WTC11 (cell line): ENCODE results near the gene INHBC. TPM values are rescaled to one million over a fixed set of nuclear protein-coding genes. Genes with fewer than 3 reads are reported as not detected.

ENCODE experiments used
- ATAC-seq: fragments of 200-7000 bp; cut with Tn5 transposase; 2 replicates; pipeline ENCODE4 v1.10.0; 2021; ENCODE audit warnings: mild to moderate bottlenecking, moderate library complexity
- CTCF ChIA-PET: fragments of 300-600 bp; sonication (Branson Sonifier 250); formaldehyde crosslinking; loops from one replicate; lab custom pipeline; 2021; ENCODE audit warnings: antibody characterized with exemption; lab: Charles Lee
- POLR2A ChIA-PET: fragments of 350-600 bp; sonication (Branson Sonifier 250); formaldehyde crosslinking; loops from one replicate; lab custom pipeline; 2021; ENCODE audit warnings: antibody characterized with exemption; lab: Charles Lee
- DNase-seq: peaks from one replicate; pipeline ENCODE4 v3.0.0; 2021; ENCODE audit warnings: low spot score
- H3K27ac Mint-ChIP-seq: 2 replicates; pipeline ENCODE4 v1.8.0; 2021; ENCODE audit warnings: mixed read lengths
- H3K27me3 Mint-ChIP-seq: 2 replicates; pipeline ENCODE4 v1.8.0; 2021; ENCODE audit warnings: low read depth, mild to moderate bottlenecking, moderate library complexity, mixed read lengths
- H3K36me3 Mint-ChIP-seq: 2 replicates; pipeline ENCODE4 v1.8.0; 2021; ENCODE audit warnings: mixed read lengths
- H3K4me1 Mint-ChIP-seq: 2 replicates; pipeline ENCODE4 v1.8.0; 2022; ENCODE audit warnings: mixed read lengths
- H3K4me3 Mint-ChIP-seq: 2 replicates; pipeline ENCODE4 v1.8.0; 2021; ENCODE audit warnings: mild to moderate bottlenecking, moderate library complexity, mixed read lengths
- H3K9me3 Mint-ChIP-seq: 2 replicates; pipeline ENCODE4 v1.8.0; 2021; ENCODE audit warnings: mixed read lengths
- CBFB ChIP-seq: sonication (generic); formaldehyde crosslinking; IDR thresholded peaks from 2 replicates; pipeline ENCODE4 v1.8.1; 2022; ENCODE audit warnings: mild to moderate bottlenecking, low read depth, missing genetic modification reagents
- ELF4 ChIP-seq: sonication (generic); formaldehyde crosslinking; IDR thresholded peaks from 2 replicates; pipeline ENCODE4 v1.8.1; 2022; ENCODE audit warnings: low read depth, mild to moderate bottlenecking, moderate library complexity, missing genetic modification reagents
- EMX1 ChIP-seq: fragments of 250-450 bp; sonication (Bioruptor Pico); IDR thresholded peaks from 2 replicates; pipeline ENCODE4 v1.8.0; 2021; ENCODE audit warnings: mild to moderate bottlenecking
- FOXP1 ChIP-seq: sonication (generic); formaldehyde crosslinking; IDR thresholded peaks from 2 replicates; pipeline ENCODE4 v1.8.0; 2022; ENCODE audit warnings: missing genetic modification reagents, mild to moderate bottlenecking, moderate library complexity, borderline replicate concordance
- MXD4 ChIP-seq: fragments of 250-450 bp; sonication (Bioruptor Pico); IDR thresholded peaks from 2 replicates; pipeline ENCODE4 v1.8.0; 2021; ENCODE audit warnings: mild to moderate bottlenecking, moderate library complexity, borderline replicate concordance
- SMAD3 ChIP-seq: sonication (generic); formaldehyde crosslinking; IDR thresholded peaks from 2 replicates; pipeline ENCODE4 v1.8.0; 2022; ENCODE audit warnings: missing genetic modification reagents, mild to moderate bottlenecking, borderline replicate concordance
- SP1 ChIP-seq: sonication (generic); formaldehyde crosslinking; conservative IDR thresholded peaks from 2 replicates; pipeline ENCODE4 v1.8.1; 2022; ENCODE audit warnings: missing genetic modification reagents
- TCF7 ChIP-seq: sonication (generic); formaldehyde crosslinking; IDR thresholded peaks from 2 replicates; pipeline ENCODE4 v1.8.0; 2022; ENCODE audit warnings: mild to moderate bottlenecking, low read depth, missing genetic modification reagents, moderate library complexity
- ZNF121 ChIP-seq: sonication (generic); formaldehyde crosslinking; IDR thresholded peaks from 2 replicates; pipeline ENCODE4 v1.8.0; 2023; ENCODE audit warnings: missing genetic modification reagents
- ZNF232 ChIP-seq: sonication (generic); formaldehyde crosslinking; IDR thresholded peaks from 2 replicates; pipeline ENCODE4 v1.8.0; 2022; ENCODE audit warnings: mild to moderate bottlenecking, missing genetic modification reagents
- ZNF263 ChIP-seq: sonication (generic); formaldehyde crosslinking; IDR thresholded peaks from 2 replicates; pipeline ENCODE4 v1.8.1; 2022; ENCODE audit warnings: low read depth, mild to moderate bottlenecking, moderate library complexity, missing genetic modification reagents
- total RNA-seq: library from RNA; stranded (reverse); gene quantifications from 3 replicates; pipeline ENCODE4 v1.2.3, GENCODE V29; 2021
- TF ChIP-seq, protein P1 (sequence below): fragments of 250-450 bp; sonication (Bioruptor Pico); IDR thresholded peaks from 2 replicates; pipeline ENCODE4 v1.8.0; 2021; ENCODE audit warnings: mild to moderate bottlenecking
- TF ChIP-seq, protein P2 (sequence below): sonication (generic); formaldehyde crosslinking; IDR thresholded peaks from 2 replicates; pipeline ENCODE4 v1.8.1; 2022; ENCODE audit warnings: low read depth, mild to moderate bottlenecking, moderate library complexity, missing genetic modification reagents, borderline replicate concordance
- TF ChIP-seq, protein P3 (sequence below): sonication (generic); formaldehyde crosslinking; IDR thresholded peaks from 2 replicates; pipeline ENCODE4 v1.8.1; 2022; ENCODE audit warnings: missing genetic modification reagents, borderline replicate concordance
- TF ChIP-seq, protein P4 (sequence below): sonication (generic); formaldehyde crosslinking; conservative IDR thresholded peaks from 2 replicates; pipeline ENCODE4 v1.8.1; 2023; ENCODE audit warnings: mild to moderate bottlenecking, low read depth, missing genetic modification reagents, moderate library complexity
- TF ChIP-seq, protein P5 (sequence below): sonication (generic); formaldehyde crosslinking; IDR thresholded peaks from 2 replicates; pipeline ENCODE4 v1.8.1; 2023; ENCODE audit warnings: mild to moderate bottlenecking, missing genetic modification reagents, moderate library complexity
- TF ChIP-seq, protein P6 (sequence below): sonication (generic); formaldehyde crosslinking; IDR thresholded peaks from 2 replicates; pipeline ENCODE4 v1.8.0; 2022; ENCODE audit warnings: mild to moderate bottlenecking, missing genetic modification reagents

Gene INHBC
- total RNA-seq, 1 experiment from 2014 or later, result 0.20 TPM

DNA sequence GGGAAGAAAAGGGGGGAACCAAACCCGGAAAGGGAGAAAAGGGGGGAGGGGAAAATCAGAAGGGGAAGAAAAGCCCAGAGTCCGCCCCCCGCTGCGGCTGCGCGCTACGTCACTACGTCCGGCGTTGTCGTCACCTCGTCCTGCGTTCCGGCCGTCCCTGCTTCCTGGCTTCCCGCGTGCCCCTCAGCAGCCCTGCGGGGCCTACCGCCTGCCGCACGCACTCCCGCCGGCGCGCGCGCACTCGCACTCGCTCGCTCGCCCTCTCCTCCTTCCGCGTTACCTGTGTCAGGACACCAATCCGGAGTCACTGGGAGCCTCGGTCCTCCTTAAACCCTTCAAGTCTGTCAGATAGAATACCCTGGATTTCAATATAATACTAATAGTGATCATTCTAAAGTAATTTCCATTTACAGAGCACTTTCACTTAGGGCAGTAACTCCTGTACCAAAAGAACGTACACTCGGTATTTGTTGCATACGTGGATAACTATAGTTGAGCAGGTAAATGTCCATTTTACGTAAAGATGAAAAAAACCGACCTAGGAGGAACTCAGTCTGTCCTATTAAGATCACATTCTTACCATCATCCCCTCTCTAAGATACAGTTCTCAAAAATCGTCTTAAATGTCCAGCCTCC is 3.5 kb upstream of the INHBC start, which contains the start of gene R3HDM2 (continued):
- TF ChIP-seq, protein P1, sequence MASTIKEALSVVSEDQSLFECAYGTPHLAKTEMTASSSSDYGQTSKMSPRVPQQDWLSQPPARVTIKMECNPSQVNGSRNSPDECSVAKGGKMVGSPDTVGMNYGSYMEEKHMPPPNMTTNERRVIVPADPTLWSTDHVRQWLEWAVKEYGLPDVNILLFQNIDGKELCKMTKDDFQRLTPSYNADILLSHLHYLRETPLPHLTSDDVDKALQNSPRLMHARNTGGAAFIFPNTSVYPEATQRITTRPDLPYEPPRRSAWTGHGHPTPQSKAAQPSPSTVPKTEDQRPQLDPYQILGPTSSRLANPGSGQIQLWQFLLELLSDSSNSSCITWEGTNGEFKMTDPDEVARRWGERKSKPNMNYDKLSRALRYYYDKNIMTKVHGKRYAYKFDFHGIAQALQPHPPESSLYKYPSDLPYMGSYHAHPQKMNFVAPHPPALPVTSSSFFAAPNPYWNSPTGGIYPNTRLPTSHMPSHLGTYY (CRISPR knock-in tag), result no peak
- TF ChIP-seq ELF4 (CRISPR knock-in tag), result no peak
- no peak for TF ChIP-seq ZNF121 (CRISPR knock-in tag)
- TF ChIP-seq FOXP1 (CRISPR knock-in tag), result peak; percentile 57; the same call in 1 of the 2 replicates
- TF ChIP-seq, protein P2, sequence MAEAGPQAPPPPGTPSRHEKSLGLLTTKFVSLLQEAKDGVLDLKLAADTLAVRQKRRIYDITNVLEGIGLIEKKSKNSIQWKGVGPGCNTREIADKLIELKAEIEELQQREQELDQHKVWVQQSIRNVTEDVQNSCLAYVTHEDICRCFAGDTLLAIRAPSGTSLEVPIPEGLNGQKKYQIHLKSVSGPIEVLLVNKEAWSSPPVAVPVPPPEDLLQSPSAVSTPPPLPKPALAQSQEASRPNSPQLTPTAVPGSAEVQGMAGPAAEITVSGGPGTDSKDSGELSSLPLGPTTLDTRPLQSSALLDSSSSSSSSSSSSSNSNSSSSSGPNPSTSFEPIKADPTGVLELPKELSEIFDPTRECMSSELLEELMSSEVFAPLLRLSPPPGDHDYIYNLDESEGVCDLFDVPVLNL (CRISPR knock-in tag), result no peak
- TF ChIP-seq, protein P3, sequence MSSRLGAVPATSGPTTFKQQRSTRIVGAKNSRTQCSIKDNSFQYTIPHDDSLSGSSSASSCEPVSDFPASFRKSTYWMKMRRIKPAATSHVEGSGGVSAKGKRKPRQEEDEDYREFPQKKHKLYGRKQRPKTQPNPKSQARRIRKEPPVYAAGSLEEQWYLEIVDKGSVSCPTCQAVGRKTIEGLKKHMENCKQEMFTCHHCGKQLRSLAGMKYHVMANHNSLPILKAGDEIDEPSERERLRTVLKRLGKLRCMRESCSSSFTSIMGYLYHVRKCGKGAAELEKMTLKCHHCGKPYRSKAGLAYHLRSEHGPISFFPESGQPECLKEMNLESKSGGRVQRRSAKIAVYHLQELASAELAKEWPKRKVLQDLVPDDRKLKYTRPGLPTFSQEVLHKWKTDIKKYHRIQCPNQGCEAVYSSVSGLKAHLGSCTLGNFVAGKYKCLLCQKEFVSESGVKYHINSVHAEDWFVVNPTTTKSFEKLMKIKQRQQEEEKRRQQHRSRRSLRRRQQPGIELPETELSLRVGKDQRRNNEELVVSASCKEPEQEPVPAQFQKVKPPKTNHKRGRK (CRISPR knock-in tag), result no peak
- TF ChIP-seq SP1, result peak; percentile 76
- TF ChIP-seq, protein P4, sequence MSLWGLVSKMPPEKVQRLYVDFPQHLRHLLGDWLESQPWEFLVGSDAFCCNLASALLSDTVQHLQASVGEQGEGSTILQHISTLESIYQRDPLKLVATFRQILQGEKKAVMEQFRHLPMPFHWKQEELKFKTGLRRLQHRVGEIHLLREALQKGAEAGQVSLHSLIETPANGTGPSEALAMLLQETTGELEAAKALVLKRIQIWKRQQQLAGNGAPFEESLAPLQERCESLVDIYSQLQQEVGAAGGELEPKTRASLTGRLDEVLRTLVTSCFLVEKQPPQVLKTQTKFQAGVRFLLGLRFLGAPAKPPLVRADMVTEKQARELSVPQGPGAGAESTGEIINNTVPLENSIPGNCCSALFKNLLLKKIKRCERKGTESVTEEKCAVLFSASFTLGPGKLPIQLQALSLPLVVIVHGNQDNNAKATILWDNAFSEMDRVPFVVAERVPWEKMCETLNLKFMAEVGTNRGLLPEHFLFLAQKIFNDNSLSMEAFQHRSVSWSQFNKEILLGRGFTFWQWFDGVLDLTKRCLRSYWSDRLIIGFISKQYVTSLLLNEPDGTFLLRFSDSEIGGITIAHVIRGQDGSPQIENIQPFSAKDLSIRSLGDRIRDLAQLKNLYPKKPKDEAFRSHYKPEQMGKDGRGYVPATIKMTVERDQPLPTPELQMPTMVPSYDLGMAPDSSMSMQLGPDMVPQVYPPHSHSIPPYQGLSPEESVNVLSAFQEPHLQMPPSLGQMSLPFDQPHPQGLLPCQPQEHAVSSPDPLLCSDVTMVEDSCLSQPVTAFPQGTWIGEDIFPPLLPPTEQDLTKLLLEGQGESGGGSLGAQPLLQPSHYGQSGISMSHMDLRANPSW, result no peak
- TF ChIP-seq, protein P5, sequence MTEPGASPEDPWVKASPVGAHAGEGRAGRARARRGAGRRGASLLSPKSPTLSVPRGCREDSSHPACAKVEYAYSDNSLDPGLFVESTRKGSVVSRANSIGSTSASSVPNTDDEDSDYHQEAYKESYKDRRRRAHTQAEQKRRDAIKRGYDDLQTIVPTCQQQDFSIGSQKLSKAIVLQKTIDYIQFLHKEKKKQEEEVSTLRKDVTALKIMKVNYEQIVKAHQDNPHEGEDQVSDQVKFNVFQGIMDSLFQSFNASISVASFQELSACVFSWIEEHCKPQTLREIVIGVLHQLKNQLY, result no peak
- no peak for TF ChIP-seq MXD4 (CRISPR knock-in tag)
- TF ChIP-seq TCF7, result no peak
- TF ChIP-seq ZNF263, result no peak
- TF ChIP-seq EMX1 (CRISPR knock-in tag), result no peak
- TF ChIP-seq, protein P6, sequence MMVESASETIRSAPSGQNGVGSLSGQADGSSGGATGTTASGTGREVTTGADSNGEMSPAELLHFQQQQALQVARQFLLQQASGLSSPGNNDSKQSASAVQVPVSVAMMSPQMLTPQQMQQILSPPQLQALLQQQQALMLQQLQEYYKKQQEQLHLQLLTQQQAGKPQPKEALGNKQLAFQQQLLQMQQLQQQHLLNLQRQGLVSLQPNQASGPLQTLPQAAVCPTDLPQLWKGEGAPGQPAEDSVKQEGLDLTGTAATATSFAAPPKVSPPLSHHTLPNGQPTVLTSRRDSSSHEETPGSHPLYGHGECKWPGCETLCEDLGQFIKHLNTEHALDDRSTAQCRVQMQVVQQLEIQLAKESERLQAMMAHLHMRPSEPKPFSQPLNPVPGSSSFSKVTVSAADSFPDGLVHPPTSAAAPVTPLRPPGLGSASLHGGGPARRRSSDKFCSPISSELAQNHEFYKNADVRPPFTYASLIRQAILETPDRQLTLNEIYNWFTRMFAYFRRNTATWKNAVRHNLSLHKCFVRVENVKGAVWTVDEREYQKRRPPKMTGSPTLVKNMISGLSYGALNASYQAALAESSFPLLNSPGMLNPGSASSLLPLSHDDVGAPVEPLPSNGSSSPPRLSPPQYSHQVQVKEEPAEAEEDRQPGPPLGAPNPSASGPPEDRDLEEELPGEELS (CRISPR knock-in tag), result peak; percentile 83
- TF ChIP-seq SMAD3 (CRISPR knock-in tag), result no peak

DNA sequence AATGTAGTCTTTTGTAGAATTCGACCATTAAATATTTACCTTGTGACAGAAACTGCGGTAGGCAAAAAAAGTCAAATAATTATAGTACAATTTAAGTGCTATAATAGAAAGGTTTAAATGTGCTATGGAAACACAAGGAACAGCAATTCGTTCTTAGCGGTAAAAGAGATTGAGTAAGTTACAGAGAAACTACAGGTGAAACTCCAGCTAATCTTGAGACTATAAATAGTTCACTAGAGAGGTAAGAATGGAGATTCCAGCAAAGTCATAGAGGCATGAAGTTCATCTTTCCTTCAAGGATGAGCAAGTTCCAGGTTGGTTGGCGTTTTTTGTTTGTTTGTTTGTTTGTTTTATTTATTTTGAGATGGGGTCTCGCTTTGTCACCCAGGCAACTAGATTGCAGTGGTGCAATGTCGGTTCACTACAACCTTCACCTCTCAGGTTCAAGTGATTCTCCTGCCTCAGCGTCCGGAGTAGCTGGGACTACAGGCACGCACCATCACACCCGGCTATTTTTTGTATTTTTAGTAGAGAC is 2.9 kb upstream of the INHBC start:
- Mint-ChIP-seq H3K4me1 (peaks cover 25% of the 10 kb centered on the region), H3K27ac (peak overlapping the region; percentile 88), H3K36me3 (no peaks in the 10 kb centered on the region), H3K27me3 (no peaks in the 10 kb centered on the region; the same call in 1 of the 2 replicates), H3K9me3 (no peaks in the 10 kb centered on the region)
- ChIA-PET POLR2A (no interaction called here), CTCF (interaction anchor here (1.0 to 4.1 kb wide), 3 partner anchors 21 to 161 kb away, joined by 3 to 18 read pairs (median 3); partner anchors contain the start of gene INHBE)
- ATAC-seq (no peak), DNase-seq (no peak)
- TF ChIP-seq ZNF232 (CRISPR knock-in tag), result 0 out of 2 replicates have a peak, but pooled peaks have one; percentile 7
- no peak for TF ChIP-seq CBFB (CRISPR knock-in tag)
- TF ChIP-seq, all 79 proteins: peak for 1
- H3K4me3 Mint-ChIP-seq, result peak overlapping the region; percentile 79
